IMR-90 (cell line): ENCODE measurements around the gene ANKRD22. TPM values are rescaled to one million over a fixed set of nuclear protein-coding genes. Genes with fewer than 3 reads are reported as not detected.

Source experiments
- ATAC-seq: fragments of 200-7000 bp; cut with Tn5 transposase; 2 replicates; pipeline ENCODE4 v1.9.1; 2020; ENCODE audit warnings: low read depth, mild to moderate bottlenecking, moderate library complexity
- BruUV-seq: library from RNA; stranded (reverse); fragments of 400-500 nt; replicated peaks from 2 replicates; lab custom pipeline; 2021; lab: Mats Ljungman, UMichigan
- CTCF ChIA-PET: fragments of 300-600 bp; formaldehyde crosslinking; extraction: SDS; loops from one replicate; lab custom pipeline; 2021; ENCODE audit warnings: antibody characterized with exemption; lab: Yijun Ruan, JAX
- POLR2A ChIA-PET: fragments of 300-600 bp; sonication (Branson Sonifier 250); formaldehyde crosslinking; loops from one replicate; lab custom pipeline; 2022; ENCODE audit warnings: antibody characterized with exemption; ENCODE audit not compliant: unreplicated experiment; lab: Charles Lee
- DNase-seq: peaks from one replicate; pipeline ENCODE4 v3.0.0; 2013
- H2AFZ ChIP-seq: replicated peaks from 2 replicates; pipeline ENCODE3; 2013; ENCODE audit warnings: low read length, mild to moderate bottlenecking; ENCODE audit not compliant: poor library complexity
- H2AK5ac ChIP-seq: 2 replicates; pipeline ENCODE4 v1.6.1; 2013; ENCODE audit warnings: low read depth, low read length, inconsistent platforms
- H2AK9ac ChIP-seq: replicated peaks from 2 replicates; pipeline ENCODE3; 2013; ENCODE audit warnings: mild to moderate bottlenecking, low read depth, low read length, moderate library complexity; ENCODE audit not compliant: poor library complexity
- H2BK120ac ChIP-seq: 2 replicates; pipeline ENCODE4 v1.6.1; 2013; ENCODE audit warnings: low read depth, low read length, inconsistent platforms
- H2BK15ac ChIP-seq: 3 replicates; pipeline ENCODE4 v1.6.1; 2013; ENCODE audit warnings: low read depth, low read length, inconsistent platforms
- H2BK20ac ChIP-seq: 2 replicates; pipeline ENCODE4 v1.6.1; 2013; ENCODE audit warnings: low read depth, mild to moderate bottlenecking, inconsistent platforms, low read length, moderate library complexity
- H2BK5ac ChIP-seq: 2 replicates; pipeline ENCODE4 v1.6.1; 2013; ENCODE audit warnings: mild to moderate bottlenecking, low read depth, low read length, inconsistent platforms; ENCODE audit not compliant: poor library complexity, severe bottlenecking
- H3K14ac ChIP-seq: replicated peaks from 2 replicates; pipeline ENCODE4 v1.6.1; 2013; ENCODE audit warnings: low read depth, low read length, inconsistent platforms
- H3K18ac ChIP-seq: 2 replicates; pipeline ENCODE4 v1.6.1; 2013; ENCODE audit warnings: low read depth, low read length, control low read depth
- H3K23ac ChIP-seq: 2 replicates; pipeline ENCODE4 v1.6.1; 2013; ENCODE audit warnings: low read depth, low read length, inconsistent platforms
- H3K27ac ChIP-seq: 2 replicates; pipeline ENCODE4 v1.5.1; 2013; ENCODE audit warnings: mild to moderate bottlenecking, control low read depth, low read length; ENCODE audit not compliant: insufficient read depth
- H3K27me3 ChIP-seq: 2 replicates; pipeline ENCODE4 v1.6.1; 2013; ENCODE audit warnings: low read length; ENCODE audit not compliant: control insufficient read depth, insufficient read depth
- H3K36me3 ChIP-seq: 2 replicates; pipeline ENCODE4 v1.6.1; 2013; ENCODE audit warnings: low read length, mixed read lengths; ENCODE audit not compliant: control insufficient read depth, insufficient read depth
- H3K4ac ChIP-seq: 2 replicates; pipeline ENCODE4 v1.6.1; 2013; ENCODE audit warnings: low read depth, low read length, inconsistent platforms
- H3K4me1 ChIP-seq: 2 replicates; pipeline ENCODE4 v1.6.1; 2013; ENCODE audit warnings: low read length, mixed read lengths; ENCODE audit not compliant: control insufficient read depth, insufficient read depth
- H3K4me2 ChIP-seq: 2 replicates; pipeline ENCODE4 v1.6.1; 2013; ENCODE audit warnings: low read depth, mild to moderate bottlenecking, control low read depth, low read length, moderate library complexity
- H3K4me3 ChIP-seq: 2 replicates; pipeline ENCODE4 v1.5.1; 2013; ENCODE audit warnings: low read depth, mild to moderate bottlenecking, control low read depth, low read length, moderate library complexity; ENCODE audit not compliant: insufficient read depth
- H3K56ac ChIP-seq: 2 replicates; pipeline ENCODE4 v1.6.1; 2013; ENCODE audit warnings: low read length, inconsistent platforms; ENCODE audit not compliant: insufficient read depth; ENCODE audit errors: extremely low read depth
- H3K79me1 ChIP-seq, 2 experiments: 2 replicates each; pipeline ENCODE4 v1.6.1; 2013; ENCODE audit warnings: low read length in 2 of 2, inconsistent platforms in 1 of 2, low read depth in 1 of 2
- H3K9ac ChIP-seq: 2 replicates; pipeline ENCODE4 v1.6.1; 2013; ENCODE audit warnings: low read depth, low read length, control low read depth
- H3K9me1 ChIP-seq: 2 replicates; pipeline ENCODE4 v1.6.1; 2013; ENCODE audit warnings: low read length, inconsistent platforms; ENCODE audit not compliant: insufficient read depth
- H3K9me3 ChIP-seq: 2 replicates; pipeline ENCODE4 v1.6.1; 2013; ENCODE audit warnings: low read length; ENCODE audit not compliant: control insufficient read depth, insufficient read depth
- H4K20me1 ChIP-seq: 2 replicates; pipeline ENCODE4 v1.6.1; 2013; ENCODE audit warnings: low read length, inconsistent platforms; ENCODE audit not compliant: insufficient read depth
- H4K5ac ChIP-seq: 2 replicates; pipeline ENCODE4 v1.6.1; 2013; ENCODE audit warnings: mild to moderate bottlenecking, low read depth, low read length, control low read depth
- H4K8ac ChIP-seq, 2 experiments: 2 replicates each; pipeline ENCODE4 v1.6.1; 2013; ENCODE audit warnings: low read depth in 2 of 2, low read length in 2 of 2, control low read depth in 1 of 2, inconsistent platforms in 1 of 2
- H4K91ac ChIP-seq: 2 replicates; pipeline ENCODE4 v1.6.1; 2013; ENCODE audit warnings: low read depth, low read length, inconsistent platforms; ENCODE audit not compliant: insufficient read depth
- BHLHE40 ChIP-seq: fragments of 150-350 bp; IDR thresholded peaks from 2 replicates; pipeline ENCODE4 v1.6.1; 2016; ENCODE audit warnings: mild to moderate bottlenecking, low read depth, low read length
- CEBPB ChIP-seq: IDR thresholded peaks from 2 replicates; pipeline ENCODE4 v1.6.1; 2012; ENCODE audit warnings: low read depth, low read length, improper control_type of control experiment
- CHD1 ChIP-seq: IDR thresholded peaks from 2 replicates; pipeline ENCODE4 v1.6.1; 2012; ENCODE audit warnings: low read depth, low read length, improper control_type of control experiment
- FOS ChIP-seq: fragments of 150-350 bp; IDR thresholded peaks from 2 replicates; pipeline ENCODE4 v1.6.1; 2016; ENCODE audit warnings: low read depth, low read length
- MAFK ChIP-seq: IDR thresholded peaks from 2 replicates; pipeline ENCODE4 v1.6.1; 2012; ENCODE audit warnings: low read depth, low read length, improper control_type of control experiment
- MAZ ChIP-seq: IDR thresholded peaks from 2 replicates; pipeline ENCODE4 v1.6.1; 2012; ENCODE audit warnings: low read depth, mild to moderate bottlenecking, low read length, improper control_type of control experiment, moderate library complexity, borderline replicate concordance
- MXI1 ChIP-seq: IDR thresholded peaks from 2 replicates; pipeline ENCODE4 v1.6.1; 2012; ENCODE audit warnings: low read depth, mild to moderate bottlenecking, low read length, moderate library complexity, borderline replicate concordance
- NFE2L2 ChIP-seq: fragments of 150-350 bp; IDR thresholded peaks from 2 replicates; pipeline ENCODE4 v1.6.1; 2016; ENCODE audit warnings: low read depth, mild to moderate bottlenecking, low read length
- POLR2A ChIP-seq: IDR thresholded peaks from 2 replicates; pipeline ENCODE4 v1.6.1; 2012; ENCODE audit warnings: mild to moderate bottlenecking, low read depth, low read length
- RAD21 ChIP-seq: IDR thresholded peaks from 2 replicates; pipeline ENCODE4 v1.6.1; 2012; ENCODE audit warnings: low read length, improper control_type of control experiment
- RCOR1 ChIP-seq: IDR thresholded peaks from 2 replicates; pipeline ENCODE4 v1.6.1; 2012; ENCODE audit warnings: mild to moderate bottlenecking, low read length, improper control_type of control experiment; ENCODE audit not compliant: insufficient replicate concordance
- RFX5 ChIP-seq: IDR thresholded peaks from 2 replicates; pipeline ENCODE4 v1.8.0; 2012; ENCODE audit warnings: low read depth, mild to moderate bottlenecking, low read length, moderate library complexity
- SMC3 ChIP-seq: fragments of 150-350 bp; IDR thresholded peaks from 2 replicates; pipeline ENCODE4 v1.6.1; 2016; ENCODE audit warnings: low read depth, mild to moderate bottlenecking, antibody characterized with exemption, low read length, moderate library complexity
- WGBS, 2 experiments: methylation state at CpG; one replicate each; pipeline versions ENCODE4 v1.1.5 to v1.1.7; 2013; ENCODE audit warnings: missing lambda C conversion rate in 2 of 2; ENCODE audit not compliant: insufficient read length in 1 of 2; ENCODE audit errors: extremely low coverage in 2 of 2; 5-methylcytosine and 5-hydroxymethylcytosine counted together
- dilution Hi-C: fragments of 300-500 bp; cut with HindIII; formaldehyde crosslinking; loops from one replicate; pipeline ENCODE4 v1.14.3; 2018; ENCODE audit warnings: low sequenced_read_pairs; ENCODE audit not compliant: unreplicated experiment
- in situ Hi-C: fragments of 300-500 bp; cut with MboI; formaldehyde crosslinking; loops from 3 replicates; pipeline ENCODE4 v1.14.3; 2019; ENCODE audit warnings: low sequenced_read_pairs, inconsistent platforms, mixed read lengths
- intact Hi-C: fragments of 100-400 bp; cut with micrococcal nuclease; formaldehyde crosslinking; loops from 2 replicates; pipeline ENCODE4 v1.10.0; 2022
- polyA plus RNA-seq, 3 experiments: library from polyadenylated mRNA; depleted of rRNA; stranded (reverse); fragments of >200 nt; gene quantifications; 2 replicates each; pipeline ENCODE4 v1.2.3, GENCODE V29; 2012; ENCODE audit warnings: low replicate concordance in 1 of 3
- total RNA-seq: library from RNA; depleted of rRNA; stranded (reverse); fragments of >200 nt; gene quantifications from 2 replicates; pipeline ENCODE4 v1.2.3, GENCODE V29; 2012
- TF ChIP-seq, protein P1 (sequence below): fragments of 150-350 bp; IDR thresholded peaks from 2 replicates; pipeline ENCODE4 v1.6.1; 2016; ENCODE audit warnings: low read depth, mild to moderate bottlenecking, low read length, moderate library complexity, borderline replicate concordance
- TF ChIP-seq, protein P2 (sequence below): fragments of 150-350 bp; IDR thresholded peaks from 2 replicates; pipeline ENCODE4 v1.6.1; 2017; ENCODE audit warnings: mild to moderate bottlenecking, antibody characterized with exemption, low read length, low read depth
- TF ChIP-seq, protein P3 (sequence below): conservative IDR thresholded peaks from 2 replicates; pipeline ENCODE4 v1.5.1; 2012; ENCODE audit warnings: mild to moderate bottlenecking, low read depth, low read length, improper control_type of control experiment

The ANKRD22 gene
- total and polyA plus RNA-seq, 2 of the 4 experiments (the other 2 are of a cell fraction) = not detected

DNA sequence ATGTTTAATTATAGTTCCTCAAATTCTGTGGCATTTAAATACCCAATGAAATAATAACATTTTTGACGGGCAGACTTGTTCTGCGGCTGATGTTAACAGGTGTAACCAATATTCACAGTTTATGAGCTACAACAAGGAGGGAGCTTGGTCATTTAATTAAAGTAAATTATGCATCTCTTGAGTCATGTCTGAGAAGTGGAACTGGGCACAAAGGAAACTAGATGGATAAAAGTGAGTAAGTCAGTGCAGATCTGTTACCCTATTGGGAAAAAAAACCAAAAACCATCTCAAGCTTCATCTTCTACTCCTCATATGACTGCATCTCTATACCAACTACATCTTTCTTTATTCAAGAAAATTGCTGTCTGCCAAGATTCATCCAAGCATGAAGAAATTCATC is 24.0 kb downstream of the ANKRD22 start:
- dilution Hi-C loops = no loop called here
- no peak for DNase-seq
- in situ Hi-C loops = no loop called here

More for the DNA sequence above, 24.0 kb downstream of the ANKRD22 start:
- no CpG with 5 or more reads among the region's 2 CpGs for WGBS, 2 experiments
- H2BK20ac ChIP-seq = no peak overlapping the region
- H4K91ac ChIP-seq = no peak overlapping the region
- no peak overlapping the region for H4K8ac ChIP-seq
- no peak overlapping the region for H3K23ac ChIP-seq
- H2BK120ac ChIP-seq = no peak overlapping the region
- H2AK5ac ChIP-seq = no peak overlapping the region
- ChIA-PET POLR2A (no interaction called here), CTCF (interaction anchor here (0.6 kb wide), 1 partner anchor 14 kb away, joined by 4 read pairs; no protein-coding TSS in a partner anchor)
- no peak overlapping the region for H4K5ac ChIP-seq
- no peak overlapping the region for H2AK9ac ChIP-seq
- BruUV-seq = no TSS peak
- no peak for ATAC-seq
- H3K56ac ChIP-seq = no peak overlapping the region
- no peak overlapping the region for H3K4ac ChIP-seq
- H3K4me3 ChIP-seq = no peak overlapping the region
- TF ChIP-seq, protein P1, sequence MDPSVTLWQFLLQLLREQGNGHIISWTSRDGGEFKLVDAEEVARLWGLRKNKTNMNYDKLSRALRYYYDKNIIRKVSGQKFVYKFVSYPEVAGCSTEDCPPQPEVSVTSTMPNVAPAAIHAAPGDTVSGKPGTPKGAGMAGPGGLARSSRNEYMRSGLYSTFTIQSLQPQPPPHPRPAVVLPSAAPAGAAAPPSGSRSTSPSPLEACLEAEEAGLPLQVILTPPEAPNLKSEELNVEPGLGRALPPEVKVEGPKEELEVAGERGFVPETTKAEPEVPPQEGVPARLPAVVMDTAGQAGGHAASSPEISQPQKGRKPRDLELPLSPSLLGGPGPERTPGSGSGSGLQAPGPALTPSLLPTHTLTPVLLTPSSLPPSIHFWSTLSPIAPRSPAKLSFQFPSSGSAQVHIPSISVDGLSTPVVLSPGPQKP = no peak
- TF ChIP-seq MXI1 (no peak), MAFK (no peak), POLR2A (no peak), RCOR1 (no peak), CHD1 (no peak), MAZ (no peak), FOS (no peak), CEBPB (no peak), RFX5 (no peak), RAD21 (no peak), BHLHE40 (no peak), SMC3 (no peak), NFE2L2 (no peak)
- TF ChIP-seq, protein P2, sequence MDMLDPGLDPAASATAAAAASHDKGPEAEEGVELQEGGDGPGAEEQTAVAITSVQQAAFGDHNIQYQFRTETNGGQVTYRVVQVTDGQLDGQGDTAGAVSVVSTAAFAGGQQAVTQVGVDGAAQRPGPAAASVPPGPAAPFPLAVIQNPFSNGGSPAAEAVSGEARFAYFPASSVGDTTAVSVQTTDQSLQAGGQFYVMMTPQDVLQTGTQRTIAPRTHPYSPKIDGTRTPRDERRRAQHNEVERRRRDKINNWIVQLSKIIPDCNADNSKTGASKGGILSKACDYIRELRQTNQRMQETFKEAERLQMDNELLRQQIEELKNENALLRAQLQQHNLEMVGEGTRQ = no peak
- TF ChIP-seq, protein P3, sequence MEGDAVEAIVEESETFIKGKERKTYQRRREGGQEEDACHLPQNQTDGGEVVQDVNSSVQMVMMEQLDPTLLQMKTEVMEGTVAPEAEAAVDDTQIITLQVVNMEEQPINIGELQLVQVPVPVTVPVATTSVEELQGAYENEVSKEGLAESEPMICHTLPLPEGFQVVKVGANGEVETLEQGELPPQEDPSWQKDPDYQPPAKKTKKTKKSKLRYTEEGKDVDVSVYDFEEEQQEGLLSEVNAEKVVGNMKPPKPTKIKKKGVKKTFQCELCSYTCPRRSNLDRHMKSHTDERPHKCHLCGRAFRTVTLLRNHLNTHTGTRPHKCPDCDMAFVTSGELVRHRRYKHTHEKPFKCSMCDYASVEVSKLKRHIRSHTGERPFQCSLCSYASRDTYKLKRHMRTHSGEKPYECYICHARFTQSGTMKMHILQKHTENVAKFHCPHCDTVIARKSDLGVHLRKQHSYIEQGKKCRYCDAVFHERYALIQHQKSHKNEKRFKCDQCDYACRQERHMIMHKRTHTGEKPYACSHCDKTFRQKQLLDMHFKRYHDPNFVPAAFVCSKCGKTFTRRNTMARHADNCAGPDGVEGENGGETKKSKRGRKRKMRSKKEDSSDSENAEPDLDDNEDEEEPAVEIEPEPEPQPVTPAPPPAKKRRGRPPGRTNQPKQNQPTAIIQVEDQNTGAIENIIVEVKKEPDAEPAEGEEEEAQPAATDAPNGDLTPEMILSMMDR = no peak
- H3K27me3 ChIP-seq = no peaks in the 10 kb centered on the region; the same call in 1 of the 2 replicates
- H3K9me3 ChIP-seq = no peaks in the 10 kb centered on the region
- H3K27ac ChIP-seq = no peak overlapping the region
- no peaks in the 10 kb centered on the region for H3K9me1 ChIP-seq
- H3K9ac ChIP-seq = no peak overlapping the region
- H4K20me1 ChIP-seq = no peaks in the 10 kb centered on the region
- no peak overlapping the region for H2BK15ac ChIP-seq
- H3K18ac ChIP-seq = no peak overlapping the region
- no peak overlapping the region for H2AFZ ChIP-seq
- no peak overlapping the region for H3K14ac ChIP-seq
- no peaks in the 10 kb centered on the region for H3K36me3 ChIP-seq
- no peaks in the 10 kb centered on the region for H3K79me1 ChIP-seq
- intact Hi-C loops = no loop called here
- no peaks in the 10 kb centered on the region for H3K4me1 ChIP-seq
- H3K4me2 ChIP-seq = no peak overlapping the region
- H2BK5ac ChIP-seq = no peak overlapping the region
